K562 (cell line): Measurements from ENCODE around the gene ANKRD65. TPM values are rescaled to one million over a fixed set of nuclear protein-coding genes. Genes with fewer than 3 reads are reported as not detected.

Experiments
- ETV6 ChIP-seq, 3 experiments: fragments of 150-350 bp in 1 of 3; sonication (generic) in 1 of 3; formaldehyde crosslinking in 1 of 3; IDR thresholded peaks; 2 replicates each; pipeline versions ENCODE4 v1.6.1 to v1.8.0; 2014 to 2022; ENCODE audit warnings: borderline replicate concordance in 2 of 3, low read depth in 2 of 3, antibody characterized with exemption in 1 of 3, low read length in 1 of 3, mild to moderate bottlenecking in 1 of 3, missing genetic modification reagents in 1 of 3
- FOXP1 ChIP-seq: sonication (generic); formaldehyde crosslinking; IDR thresholded peaks from 2 replicates; pipeline ENCODE4 v1.8.0; 2022; ENCODE audit warnings: mild to moderate bottlenecking, missing genetic modification reagents
- GTF2A2 ChIP-seq: IDR thresholded peaks from 2 replicates; pipeline ENCODE4 v1.6.1; 2016; ENCODE audit warnings: mild to moderate bottlenecking, missing genetic modification characterization, missing compliant biosample characterization
- HLTF ChIP-seq: fragments of 450-650 bp; IDR thresholded peaks from 2 replicates; pipeline ENCODE4 v1.6.1; 2016
- LCOR ChIP-seq: sonication (generic); formaldehyde crosslinking; IDR thresholded peaks from 2 replicates; pipeline ENCODE4 v1.8.0; 2022; ENCODE audit warnings: mild to moderate bottlenecking, missing genetic modification reagents
- NFRKB ChIP-seq: fragments of 450-650 bp; IDR thresholded peaks from 2 replicates; pipeline ENCODE4 v1.6.1; 2016; ENCODE audit warnings: low read depth
- NR3C1 ChIP-seq: sonication (generic); formaldehyde crosslinking; IDR thresholded peaks from 2 replicates; pipeline ENCODE4 v1.8.1; 2022; ENCODE audit warnings: missing genetic modification reagents
- PRDM10 ChIP-seq: fragments of 450-650 bp; IDR thresholded peaks from 2 replicates; pipeline ENCODE4 v1.6.1; 2018; ENCODE audit not compliant: partially characterized antibody
- RCOR1 ChIP-seq, 2 experiments: IDR thresholded peaks; 2 replicates each; pipeline ENCODE4 v1.6.1; 2012; ENCODE audit warnings: low read depth in 2 of 2, low read length in 2 of 2, borderline replicate concordance in 1 of 2, improper control_type of control experiment in 1 of 2
- RFX5 ChIP-seq: IDR thresholded peaks from 2 replicates; pipeline ENCODE4 v1.6.1; 2011; ENCODE audit warnings: low read depth, mild to moderate bottlenecking, improper control_type of control experiment, low read length
- SMAD3 ChIP-seq: fragments of 450-650 bp; formaldehyde crosslinking; conservative IDR thresholded peaks from 2 replicates; pipeline ENCODE4 v1.4.0; 2020; ENCODE audit warnings: mild to moderate bottlenecking
- STAT5A ChIP-seq: IDR thresholded peaks from 2 replicates; pipeline ENCODE4 v1.6.1; 2012; ENCODE audit warnings: low read length, inconsistent platforms, borderline replicate concordance
- ZBTB17 ChIP-seq: fragments of 450-650 bp; formaldehyde crosslinking; IDR thresholded peaks from 2 replicates; pipeline ENCODE4 v1.4.0; 2020; ENCODE audit warnings: mild to moderate bottlenecking
- ZNF280B ChIP-seq: fragments of 250-450 bp; sonication (Bioruptor Pico); IDR thresholded peaks from 2 replicates; pipeline ENCODE4 v1.5.1; 2021; ENCODE audit warnings: mild to moderate bottlenecking
- ZNF75A ChIP-seq: fragments of 450-650 bp; formaldehyde crosslinking; IDR thresholded peaks from 2 replicates; pipeline ENCODE4 v1.4.0; 2020; ENCODE audit warnings: mild to moderate bottlenecking
- ZNF778 ChIP-seq: fragments of 450-650 bp; formaldehyde crosslinking; IDR thresholded peaks from 2 replicates; pipeline ENCODE4 v1.4.0; 2020; ENCODE audit warnings: mild to moderate bottlenecking, moderate library complexity
- polyA plus RNA-seq, 8 experiments: library from polyadenylated mRNA; depleted of rRNA in 4 of 8; stranded (reverse) in 5 of 8; unstranded in 3 of 8; fragments of >200 nt; fragmentation: Nextera tagmentation in 2 of 8; fragmentation: Illumina TruSeq in 1 of 8; extraction: Ambion mirVana in 2 of 8; extraction: Trizol in 1 of 8; gene quantifications; 2 replicates each; pipeline versions ENCODE4 v1.2.1 to v1.2.3, GENCODE V29; 2011 to 2014; ENCODE audit warnings: inconsistent platforms in 1 of 8, missing spikeins in 1 of 8
- total RNA-seq, 7 experiments: library from RNA; depleted of rRNA in 6 of 7; stranded (reverse); fragments of >200 nt in 6 of 7; fragmentation: Illumina TruSeq in 2 of 7; extraction: Trizol in 2 of 7; gene quantifications; 2 replicates each; pipeline versions ENCODE4 v1.2.1 to v1.2.3, GENCODE V29; 2011 to 2021; ENCODE audit warnings: low replicate concordance in 1 of 7
- TF ChIP-seq, protein P1 (sequence below): fragments of 250-450 bp; sonication (Bioruptor Pico); IDR thresholded peaks from 2 replicates; pipeline ENCODE4 v1.5.0; 2020; ENCODE audit warnings: mild to moderate bottlenecking
- TF ChIP-seq, protein P2 (sequence below): sonication (generic); formaldehyde crosslinking; IDR thresholded peaks from 2 replicates; pipeline ENCODE4 v1.5.0; 2020; ENCODE audit warnings: missing genetic modification reagents
- TF ChIP-seq, protein P3 (sequence below): fragments of 250-450 bp; sonication (Bioruptor Pico); IDR thresholded peaks from 2 replicates; pipeline ENCODE4 v1.8.0; 2021; ENCODE audit warnings: mild to moderate bottlenecking, moderate library complexity

Gene ANKRD65
- total and polyA plus RNA-seq, 9 of the 15 experiments (the other 6 are each of a cell fraction or from before 2014, with no cell fraction given) = not detected

DNA sequence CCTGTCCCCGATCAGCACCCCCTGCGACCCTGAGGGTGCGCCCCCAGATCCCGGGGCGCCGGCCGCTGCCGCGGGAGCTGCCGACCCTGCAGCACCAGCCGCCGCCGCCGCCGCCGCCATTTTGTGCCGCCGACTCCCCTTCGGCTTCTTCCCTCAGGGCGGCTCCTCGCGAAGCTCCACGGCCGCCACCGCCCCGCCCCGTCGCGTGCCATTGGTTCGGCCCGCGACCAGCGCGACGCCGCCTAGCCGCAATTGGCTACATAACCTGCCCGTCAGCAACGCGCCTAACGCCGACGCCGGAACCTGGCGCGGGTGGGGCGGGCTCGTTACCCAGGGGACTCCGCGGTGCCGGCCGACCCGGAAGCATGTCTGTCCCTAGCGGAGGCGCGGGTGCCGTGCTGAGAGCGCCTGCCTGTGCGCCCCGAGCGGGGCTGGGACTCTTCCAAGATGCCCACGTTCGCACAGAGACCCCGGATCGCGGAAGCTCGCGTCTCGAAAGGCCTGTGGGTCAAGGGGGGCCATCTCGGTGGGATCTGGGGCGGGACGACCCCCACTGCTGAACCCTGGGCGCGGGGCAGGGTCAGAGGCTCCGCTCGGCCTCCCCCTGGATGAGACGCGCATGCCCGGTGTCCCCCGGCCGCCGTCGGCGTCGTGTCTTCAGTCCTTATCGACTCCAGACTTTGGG lies 21.7 kb downstream of the ANKRD65 start, which contains the start of gene CCNL2 (continued):
- TF ChIP-seq ZNF280B (CRISPR knock-in tag) = no peak
- TF ChIP-seq STAT5A = peak; percentile 16; the same call in 1 of the 2 replicates
- TF ChIP-seq, protein P1, sequence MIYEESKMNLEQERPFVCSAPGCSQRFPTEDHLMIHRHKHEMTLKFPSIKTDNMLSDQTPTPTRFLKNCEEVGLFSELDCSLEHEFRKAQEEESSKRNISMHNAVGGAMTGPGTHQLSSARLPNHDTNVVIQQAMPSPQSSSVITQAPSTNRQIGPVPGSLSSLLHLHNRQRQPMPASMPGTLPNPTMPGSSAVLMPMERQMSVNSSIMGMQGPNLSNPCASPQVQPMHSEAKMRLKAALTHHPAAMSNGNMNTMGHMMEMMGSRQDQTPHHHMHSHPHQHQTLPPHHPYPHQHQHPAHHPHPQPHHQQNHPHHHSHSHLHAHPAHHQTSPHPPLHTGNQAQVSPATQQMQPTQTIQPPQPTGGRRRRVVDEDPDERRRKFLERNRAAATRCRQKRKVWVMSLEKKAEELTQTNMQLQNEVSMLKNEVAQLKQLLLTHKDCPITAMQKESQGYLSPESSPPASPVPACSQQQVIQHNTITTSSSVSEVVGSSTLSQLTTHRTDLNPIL (CRISPR knock-in tag) = no peak
- TF ChIP-seq PRDM10 = no peak
- TF ChIP-seq FOXP1 (CRISPR knock-in tag) = no peak
- TF ChIP-seq SMAD3 (CRISPR knock-in tag) = no peak
- TF ChIP-seq GTF2A2 (tag) = no peak
- peak; percentile 34; the same call in 1 of the 2 replicates for TF ChIP-seq ZBTB17 (CRISPR knock-in tag)
- TF ChIP-seq ETV6 (IDR thresholded peaks at IDR 0.05; ENCODE audit: borderline replicate concordance in 1 of 2, low read depth in 2 of 2, low read length in 1 of 2) = 0 out of 4 replicates have a peak, but pooled peaks of 1 of the 2 experiments have one; percentile 5
- TF ChIP-seq ETV6 (CRISPR knock-in tag; IDR thresholded peaks at IDR 0.05; ENCODE audit: borderline replicate concordance) = 0 out of 2 replicates have a peak, but pooled peaks have one; percentile 25
- peak; percentile 98 for TF ChIP-seq NFRKB
- no peak for TF ChIP-seq RFX5
- TF ChIP-seq RCOR1 (IDR thresholded peaks at IDR 0.05; ENCODE audit: borderline replicate concordance in 1 of 2, low read depth in 2 of 2, low read length in 2 of 2) = peak in 1 of 2 experiments; percentile 54; a peak in 1 of 4 replicates
- TF ChIP-seq HLTF = peak; percentile 24
- TF ChIP-seq, protein P2, sequence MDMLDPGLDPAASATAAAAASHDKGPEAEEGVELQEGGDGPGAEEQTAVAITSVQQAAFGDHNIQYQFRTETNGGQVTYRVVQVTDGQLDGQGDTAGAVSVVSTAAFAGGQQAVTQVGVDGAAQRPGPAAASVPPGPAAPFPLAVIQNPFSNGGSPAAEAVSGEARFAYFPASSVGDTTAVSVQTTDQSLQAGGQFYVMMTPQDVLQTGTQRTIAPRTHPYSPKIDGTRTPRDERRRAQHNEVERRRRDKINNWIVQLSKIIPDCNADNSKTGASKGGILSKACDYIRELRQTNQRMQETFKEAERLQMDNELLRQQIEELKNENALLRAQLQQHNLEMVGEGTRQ = no peak
- TF ChIP-seq, protein P3, sequence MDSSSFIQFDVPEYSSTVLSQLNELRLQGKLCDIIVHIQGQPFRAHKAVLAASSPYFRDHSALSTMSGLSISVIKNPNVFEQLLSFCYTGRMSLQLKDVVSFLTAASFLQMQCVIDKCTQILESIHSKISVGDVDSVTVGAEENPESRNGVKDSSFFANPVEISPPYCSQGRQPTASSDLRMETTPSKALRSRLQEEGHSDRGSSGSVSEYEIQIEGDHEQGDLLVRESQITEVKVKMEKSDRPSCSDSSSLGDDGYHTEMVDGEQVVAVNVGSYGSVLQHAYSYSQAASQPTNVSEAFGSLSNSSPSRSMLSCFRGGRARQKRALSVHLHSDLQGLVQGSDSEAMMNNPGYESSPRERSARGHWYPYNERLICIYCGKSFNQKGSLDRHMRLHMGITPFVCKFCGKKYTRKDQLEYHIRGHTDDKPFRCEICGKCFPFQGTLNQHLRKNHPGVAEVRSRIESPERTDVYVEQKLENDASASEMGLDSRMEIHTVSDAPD (CRISPR knock-in tag) = no peak
- no peak for TF ChIP-seq NR3C1
- no peak for TF ChIP-seq ZNF75A (CRISPR knock-in tag)
- no peak for TF ChIP-seq ZNF778 (CRISPR knock-in tag)
- TF ChIP-seq LCOR (CRISPR knock-in tag) = peak; percentile 82; the same call in 1 of the 2 replicates
